Activated CD4-positive, alpha-beta T cell treated with anti-CD3 and anti-CD28 coated beads for 36 hours (primary cell): ENCODE results near the gene ZC3H8. TPM values are rescaled to one million over a fixed set of nuclear protein-coding genes. Genes with fewer than 3 reads are reported as not detected.

ENCODE experiments used
- ATAC-seq: fragments of 200-7000 bp; cut with Tn5 transposase; one replicate; pipeline ENCODE4 v1.10.0; 2021; ENCODE audit warnings: mild to moderate bottlenecking, moderate library complexity
- CTCF ChIA-PET: fragments of 350-600 bp; sonication (Branson Sonifier 250); formaldehyde crosslinking; loops from one replicate; lab custom pipeline; 2021; ENCODE audit warnings: antibody characterized with exemption; lab: Charles Lee
- POLR2A ChIA-PET: fragments of 350-600 bp; sonication (Branson Sonifier 250); formaldehyde crosslinking; loops from one replicate; lab custom pipeline; 2021; ENCODE audit warnings: antibody characterized with exemption, inconsistent platforms; lab: Charles Lee
- DNase-seq: peaks from one replicate; pipeline ENCODE4 v3.0.0-alpha.2; 2020
- H3K27ac Mint-ChIP-seq: one replicate; pipeline ENCODE4 v1.8.0; 2021; ENCODE audit warnings: mixed read lengths
- H3K27me3 Mint-ChIP-seq: one replicate; pipeline ENCODE4 v1.8.0; 2021; ENCODE audit warnings: mixed read lengths
- H3K36me3 Mint-ChIP-seq: one replicate; pipeline ENCODE4 v1.8.0; 2021; ENCODE audit warnings: low read depth, mixed read lengths
- H3K4me1 Mint-ChIP-seq: one replicate; pipeline ENCODE4 v1.8.0; 2021; ENCODE audit warnings: mixed read lengths
- H3K4me3 Mint-ChIP-seq: one replicate; pipeline ENCODE4 v1.8.0; 2021; ENCODE audit warnings: mild to moderate bottlenecking, moderate library complexity, mixed read lengths
- H3K9me3 Mint-ChIP-seq: one replicate; pipeline ENCODE4 v1.8.0; 2021; ENCODE audit warnings: low read depth, mixed read lengths
- intact Hi-C, 2 experiments: fragments of 100-400 bp; cut with DNase I in 1 of 2; cut with micrococcal nuclease in 1 of 2; formaldehyde crosslinking; loops; one replicate each; pipeline versions ENCODE4 v1.14.2 to v1.15.1; 2022 to 2024; cut with DNase I, micrococcal nuclease
- total RNA-seq, 2 experiments: library from RNA; stranded (reverse); gene quantifications; one replicate each; pipeline ENCODE4 v1.2.3, GENCODE V29; 2021

Gene ZC3H8
- total RNA-seq, 2 experiments from 2014 or later, result 21.6 to 27.1 TPM

DNA sequence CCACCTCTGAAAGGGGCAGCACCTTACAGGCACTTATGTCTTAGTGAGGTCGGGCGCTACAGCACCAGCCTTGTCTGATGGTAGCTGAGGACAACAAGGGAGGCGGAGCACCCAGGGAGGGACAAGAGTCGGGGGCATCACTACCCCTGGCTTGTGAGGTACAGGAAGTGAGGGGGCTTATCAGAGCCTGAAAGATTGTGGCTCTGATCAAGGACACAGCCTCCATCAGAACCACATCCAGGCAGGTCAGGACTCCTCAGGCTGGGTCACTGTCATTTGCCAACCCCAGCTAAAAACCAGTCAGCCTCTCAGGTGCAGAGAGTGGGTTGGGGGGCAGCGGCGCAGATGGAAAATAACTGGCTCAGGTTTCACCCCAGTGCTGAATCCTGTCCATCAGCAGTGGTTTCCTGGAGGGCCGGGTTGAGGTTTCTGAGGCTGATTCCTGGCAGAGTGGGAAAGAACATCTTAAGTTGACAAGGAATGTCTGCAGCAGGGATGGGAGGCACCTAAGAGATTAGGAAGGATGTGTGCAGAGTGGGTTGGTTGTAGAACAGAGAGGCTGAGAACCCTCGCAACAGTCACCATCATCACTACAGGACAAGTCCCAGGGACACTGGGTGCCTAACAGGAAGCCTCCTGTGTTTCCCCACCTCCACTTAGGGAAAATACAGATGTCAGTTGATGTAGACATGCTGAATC is 71.4 kb downstream of the ZC3H8 start:
- H3K27ac Mint-ChIP-seq, result peak overlapping the region; percentile 91
- intact Hi-C loops, result loop anchor here (1.0 to 10.0 kb wide), 4 partner anchors 71 to 581 kb away; partner anchors contain the start of genes ANAPC1 (in 2 of the 2), CKAP2L (in 1 of the 2) and TTL (in 1 of the 2)
- no peaks in the 10 kb centered on the region for H3K27me3 Mint-ChIP-seq
- CTCF ChIA-PET, result interaction anchor here (0.7 to 1.4 kb wide), 2 partner anchors 10 to 51 kb away, joined by 3 read pairs; no protein-coding TSS in a partner anchor
- H3K36me3 Mint-ChIP-seq, result peaks cover 50% of the 10 kb centered on the region
- peak overlapping the region; percentile 88 for H3K4me3 Mint-ChIP-seq
- POLR2A ChIA-PET, result interaction anchor here (0.6 to 0.8 kb wide), 2 partner anchors 70 to 71 kb away, joined by 3 to 5 read pairs; partner anchors contain the start of gene ZC3H8
- DNase-seq, result peak; percentile 49
- peaks cover 80% of the 10 kb centered on the region for H3K4me1 Mint-ChIP-seq
- ATAC-seq, result no peak
- H3K9me3 Mint-ChIP-seq, result no peaks in the 10 kb centered on the region

DNA sequence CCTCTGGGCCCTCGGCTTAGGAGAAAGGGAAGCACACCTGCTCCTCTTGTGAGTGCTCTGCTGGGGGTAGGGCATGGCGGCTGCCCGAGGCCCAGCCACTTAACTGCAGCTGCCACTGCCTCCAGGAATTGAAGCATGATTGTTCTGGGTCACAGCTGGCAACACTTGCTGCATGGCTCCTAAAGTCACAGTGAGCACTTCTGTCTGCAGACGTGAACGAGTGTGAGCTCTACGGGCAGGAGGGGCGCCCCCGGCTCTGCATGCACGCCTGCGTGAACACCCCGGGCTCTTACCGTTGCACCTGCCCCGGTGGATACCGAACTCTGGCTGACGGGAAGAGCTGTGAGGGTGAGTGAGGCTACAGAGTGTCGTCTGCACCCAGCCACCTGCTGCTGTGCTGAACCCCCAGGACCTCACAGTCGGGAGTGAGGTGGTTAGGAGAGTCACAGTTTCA is 72.2 kb downstream of the ZC3H8 start:
- Mint-ChIP-seq H3K27ac (peak overlapping the region; percentile 91), H3K4me3 (peak overlapping the region; percentile 88), H3K9me3 (no peaks in the 10 kb centered on the region), H3K4me1 (peaks cover 78% of the 10 kb centered on the region), H3K36me3 (peaks cover 44% of the 10 kb centered on the region), H3K27me3 (no peaks in the 10 kb centered on the region)
- intact Hi-C loops, result loop anchor here (1.0 to 10.0 kb wide), 5 partner anchors 26 to 582 kb away; partner anchors contain the start of genes ANAPC1 (in 2 of the 2), CKAP2L (in 1 of the 2) and TTL (in 1 of the 2)
- ATAC-seq (peak; percentile 70), DNase-seq (peak; percentile 82)
- POLR2A ChIA-PET, result interaction anchor here (0.8 to 1.6 kb wide), 4 partner anchors 9 to 127 kb away, joined by 3 to 10 read pairs (median 4); partner anchors contain the start of gene TMEM87B
- CTCF ChIA-PET, result interaction anchor here (0.7 to 1.6 kb wide), 5 partner anchors 8 to 124 kb away, joined by 3 to 10 read pairs (median 5); no protein-coding TSS in a partner anchor

DNA sequence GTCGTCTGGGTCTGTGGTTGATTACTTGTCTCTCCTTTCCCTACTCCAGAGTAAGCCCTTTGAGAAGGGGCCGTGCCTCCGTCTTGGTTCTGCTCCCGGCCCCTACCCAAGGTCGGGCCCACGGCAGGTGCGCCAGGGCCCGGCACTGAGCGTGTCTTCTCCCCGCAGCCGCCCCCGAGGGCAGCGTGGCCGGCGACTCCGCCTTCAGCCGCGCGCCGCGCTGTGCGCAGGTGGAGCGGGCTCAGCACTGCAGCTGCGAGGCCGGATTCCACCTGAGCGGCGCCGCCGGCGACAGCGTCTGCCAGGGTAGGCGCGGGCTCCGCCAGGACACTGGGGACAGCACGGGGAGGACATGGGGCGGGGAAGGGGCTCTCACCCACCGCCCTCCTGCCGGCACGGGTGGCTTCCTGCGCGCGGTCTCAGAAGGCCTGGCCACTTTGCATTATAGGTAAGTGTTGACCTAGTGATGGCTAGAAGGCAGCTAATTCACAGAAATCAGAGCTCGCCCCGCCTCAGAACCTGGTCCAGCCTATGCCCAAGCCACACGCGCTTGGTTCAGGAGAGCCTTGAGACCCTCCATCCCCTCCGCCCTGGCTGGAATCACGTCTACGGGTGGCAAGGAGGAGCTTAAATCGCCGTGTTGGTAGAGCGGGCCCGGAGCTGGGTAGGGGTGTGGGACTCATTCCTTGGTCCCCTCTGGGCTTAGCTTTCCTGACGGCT is 73.1 kb downstream of the ZC3H8 start:
- H3K9me3 Mint-ChIP-seq, result no peaks in the 10 kb centered on the region
- peaks cover 35% of the 10 kb centered on the region for H3K36me3 Mint-ChIP-seq
- DNase-seq (peak; percentile 84), ATAC-seq (peak; percentile 67)
- CTCF ChIA-PET, result interaction anchor here (0.7 to 1.6 kb wide), 7 partner anchors 9 to 123 kb away, joined by 3 to 10 read pairs (median 4); no protein-coding TSS in a partner anchor
- peak overlapping the region; percentile 88 for H3K4me3 Mint-ChIP-seq
- peaks cover 69% of the 10 kb centered on the region for H3K4me1 Mint-ChIP-seq
- POLR2A ChIA-PET, result interaction anchor here (0.5 to 1.6 kb wide), 4 partner anchors 8 to 127 kb away, joined by 3 to 10 read pairs (median 4); partner anchors contain the start of gene TMEM87B
- H3K27ac Mint-ChIP-seq, result peak overlapping the region; percentile 91
- intact Hi-C loops, result loop anchor here (1.0 to 10.0 kb wide), 5 partner anchors 25 to 583 kb away; partner anchors contain the start of genes ANAPC1 (in 2 of the 2), CKAP2L (in 1 of the 2) and TTL (in 1 of the 2)
- no peaks in the 10 kb centered on the region for H3K27me3 Mint-ChIP-seq

DNA sequence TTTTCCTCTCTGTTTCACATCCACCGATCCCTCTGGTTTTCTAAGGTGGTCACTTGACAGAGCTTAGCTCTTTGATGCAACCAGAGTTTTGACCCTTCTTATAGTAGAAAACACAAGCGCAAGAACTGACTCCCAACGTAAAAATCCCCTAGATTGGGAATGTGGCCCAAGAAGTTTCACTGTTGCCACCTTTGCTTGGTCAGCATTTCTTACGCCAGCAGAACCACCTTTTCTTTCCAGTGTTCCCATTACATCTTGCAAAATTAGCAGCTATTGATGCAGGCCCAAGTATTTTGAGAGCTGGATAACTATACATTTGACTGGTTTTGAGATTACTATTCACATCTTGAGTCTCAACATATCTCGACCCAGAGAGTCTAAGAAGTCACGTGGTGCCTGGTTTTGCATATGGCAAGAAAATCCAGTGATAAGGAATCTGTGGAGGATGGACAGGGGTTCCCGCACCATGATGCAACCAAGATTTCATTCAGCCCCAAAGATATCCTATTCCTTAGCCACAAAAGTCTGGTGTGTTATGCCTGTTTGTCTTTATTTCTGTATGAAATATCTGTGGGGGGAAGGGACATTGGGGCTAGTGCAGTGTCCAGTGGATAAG is 78.8 kb downstream of the ZC3H8 start:
- no peak overlapping the region for H3K4me3 Mint-ChIP-seq
- POLR2A ChIA-PET, result interaction anchor here (0.6 kb wide), 1 partner anchor 29 kb away, joined by 3 read pairs; no protein-coding TSS in a partner anchor
- intact Hi-C loops, result no loop called here
- no peaks in the 10 kb centered on the region for H3K27me3 Mint-ChIP-seq
- peaks cover 46% of the 10 kb centered on the region for H3K4me1 Mint-ChIP-seq
- H3K27ac Mint-ChIP-seq, result no peak overlapping the region
- H3K36me3 Mint-ChIP-seq, result no peaks in the 10 kb centered on the region
- DNase-seq, result no peak
- no peak for ATAC-seq
- H3K9me3 Mint-ChIP-seq, result no peaks in the 10 kb centered on the region
- CTCF ChIA-PET, result interaction anchor here (1.5 kb wide), 1 partner anchor 84 kb away, joined by 7 read pairs; no protein-coding TSS in a partner anchor

DNA sequence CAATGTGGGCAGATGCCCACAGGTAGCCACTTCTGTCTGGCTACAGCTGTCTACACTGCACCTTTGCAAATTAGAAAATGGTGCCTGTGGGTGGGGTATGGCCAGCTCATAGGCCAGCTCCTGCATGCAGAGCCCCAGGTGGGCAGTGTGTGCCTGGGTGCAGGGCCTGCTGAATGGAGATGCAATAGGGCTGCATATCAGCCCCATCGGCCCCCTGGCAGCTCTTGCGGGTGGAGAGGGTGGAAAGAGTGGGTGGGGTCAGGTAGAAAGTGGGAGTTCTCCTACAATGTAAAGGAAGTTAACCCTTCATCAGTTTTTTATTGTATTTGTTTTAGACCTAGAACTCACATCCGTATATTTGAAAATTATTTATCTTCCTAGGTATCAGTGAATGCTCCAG is 79.5 kb downstream of the ZC3H8 start:
- POLR2A ChIA-PET, result interaction anchor here (0.6 kb wide), 2 partner anchors 30 to 122 kb away, joined by 3 read pairs; no protein-coding TSS in a partner anchor

DNA sequence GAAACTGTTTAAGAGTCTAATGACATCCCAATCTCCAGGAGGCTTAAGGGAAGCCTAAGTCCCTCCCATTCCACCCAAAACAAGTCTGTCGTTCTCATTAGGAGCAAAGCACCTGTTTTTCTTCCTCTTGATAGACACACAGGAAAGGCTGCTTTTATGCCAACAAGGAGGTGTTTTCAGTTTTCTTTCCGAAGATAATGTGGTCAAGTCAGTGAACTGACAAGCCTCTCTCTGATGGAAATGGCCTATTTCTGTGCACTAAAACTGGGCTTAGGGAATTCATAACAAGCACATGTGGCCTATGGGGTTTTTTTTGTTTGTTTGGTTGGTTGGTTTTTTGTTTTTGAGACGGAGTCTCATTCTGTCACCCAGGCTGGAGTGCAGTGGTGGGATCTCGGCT is 80.5 kb downstream of the ZC3H8 start:
- Mint-ChIP-seq H3K9me3 (no peaks in the 10 kb centered on the region), H3K4me3 (no peak overlapping the region), H3K27me3 (no peaks in the 10 kb centered on the region), H3K36me3 (no peaks in the 10 kb centered on the region), H3K27ac (peak overlapping the region; percentile 12), H3K4me1 (peaks cover 33% of the 10 kb centered on the region)
- intact Hi-C loops, result loop anchor here in 1 of 2 experiments (5.0 kb wide), 2 partner anchors 48 to 52 kb away; no protein-coding TSS in a partner anchor
- DNase-seq (no peak), ATAC-seq (no peak)
- CTCF ChIA-PET, result interaction anchor here (1.5 kb wide), 1 partner anchor 85 kb away, joined by 7 read pairs; no protein-coding TSS in a partner anchor
- POLR2A ChIA-PET, result interaction anchor here (1.1 kb wide), 1 partner anchor 8 kb away, joined by 3 read pairs; no protein-coding TSS in a partner anchor

More for the DNA sequence above, 79.5 kb downstream of the ZC3H8 start:
- intact Hi-C loops, result no loop called here
- Mint-ChIP-seq H3K4me1 (peaks cover 42% of the 10 kb centered on the region), H3K27me3 (no peaks in the 10 kb centered on the region), H3K4me3 (no peak overlapping the region), H3K9me3 (no peaks in the 10 kb centered on the region), H3K27ac (no peak overlapping the region), H3K36me3 (no peaks in the 10 kb centered on the region)
- ATAC-seq (no peak), DNase-seq (no peak)
- CTCF ChIA-PET, result interaction anchor here (1.5 kb wide), 1 partner anchor 84 kb away, joined by 7 read pairs; no protein-coding TSS in a partner anchor

DNA sequence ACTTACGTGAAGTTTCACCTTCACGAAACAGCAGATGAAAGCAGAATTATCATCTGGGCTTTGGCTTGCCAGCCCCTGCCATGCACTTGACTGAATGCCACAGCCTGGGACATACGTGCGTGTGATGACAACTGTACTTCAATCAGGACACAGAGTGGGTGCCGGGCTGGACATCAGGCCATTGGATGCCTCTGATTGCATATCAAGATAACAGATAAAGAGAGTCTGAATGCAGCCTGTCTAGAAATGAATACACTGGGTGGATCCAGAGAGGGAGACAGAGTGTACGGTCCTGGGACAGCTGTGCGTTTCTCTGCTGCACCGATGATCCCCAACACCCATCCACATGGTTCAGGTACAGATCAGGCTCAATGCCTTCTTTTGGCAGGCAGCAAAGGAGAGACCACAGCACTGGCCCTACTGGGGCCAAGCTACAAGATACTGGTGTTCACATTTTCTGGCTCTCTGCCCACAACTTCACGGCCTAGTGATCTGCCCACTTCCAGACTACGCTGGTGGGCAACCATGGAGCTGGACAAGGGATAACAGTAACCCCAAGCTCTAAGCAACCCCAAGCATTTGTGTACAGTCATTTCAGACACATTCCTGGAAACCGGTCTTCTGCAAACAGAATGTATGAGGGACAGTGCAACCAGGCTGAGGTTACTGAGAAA is 81.1 kb downstream of the ZC3H8 start:
- intact Hi-C loops, result loop anchor here in 1 of 2 experiments (5.0 kb wide), 2 partner anchors 49 to 51 kb away; no protein-coding TSS in a partner anchor
- H3K4me1 Mint-ChIP-seq, result peaks cover 29% of the 10 kb centered on the region
- H3K27ac Mint-ChIP-seq, result peak overlapping the region; percentile 64
- H3K9me3 Mint-ChIP-seq, result no peaks in the 10 kb centered on the region
- ATAC-seq, result peak; percentile 65
- H3K36me3 Mint-ChIP-seq, result no peaks in the 10 kb centered on the region
- ChIA-PET CTCF (interaction anchor here (0.9 to 1.1 kb wide), 2 partner anchors 10 to 18 kb away, joined by 3 read pairs; no protein-coding TSS in a partner anchor), POLR2A (interaction anchor here (1.1 kb wide), 1 partner anchor 8 kb away, joined by 3 read pairs; no protein-coding TSS in a partner anchor)
- H3K27me3 Mint-ChIP-seq, result no peaks in the 10 kb centered on the region
- DNase-seq, result no peak
- H3K4me3 Mint-ChIP-seq, result no peak overlapping the region

DNA sequence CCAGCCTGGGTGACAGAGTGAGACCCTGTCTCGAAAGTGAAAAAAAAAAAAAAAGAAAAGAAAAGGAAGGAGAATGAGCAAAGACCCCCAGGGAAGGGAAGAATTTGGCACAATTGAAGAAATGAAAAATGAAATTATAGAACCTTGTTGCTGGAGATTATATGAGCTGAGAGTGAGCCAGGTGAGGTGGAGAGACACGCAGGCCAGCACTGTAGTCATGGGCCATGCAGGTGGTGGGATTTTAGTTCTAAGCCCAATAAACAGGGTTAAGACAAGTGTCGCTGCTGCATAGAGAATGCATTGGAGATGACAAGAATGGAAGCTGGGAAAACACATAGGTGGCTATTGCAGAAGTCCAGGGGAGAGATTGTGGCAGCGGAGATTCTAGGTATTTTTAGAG is 84.3 kb downstream of the ZC3H8 start:
- POLR2A ChIA-PET, result no interaction called here
- DNase-seq, result no peak
- H3K4me3 Mint-ChIP-seq, result no peak overlapping the region

DNA sequence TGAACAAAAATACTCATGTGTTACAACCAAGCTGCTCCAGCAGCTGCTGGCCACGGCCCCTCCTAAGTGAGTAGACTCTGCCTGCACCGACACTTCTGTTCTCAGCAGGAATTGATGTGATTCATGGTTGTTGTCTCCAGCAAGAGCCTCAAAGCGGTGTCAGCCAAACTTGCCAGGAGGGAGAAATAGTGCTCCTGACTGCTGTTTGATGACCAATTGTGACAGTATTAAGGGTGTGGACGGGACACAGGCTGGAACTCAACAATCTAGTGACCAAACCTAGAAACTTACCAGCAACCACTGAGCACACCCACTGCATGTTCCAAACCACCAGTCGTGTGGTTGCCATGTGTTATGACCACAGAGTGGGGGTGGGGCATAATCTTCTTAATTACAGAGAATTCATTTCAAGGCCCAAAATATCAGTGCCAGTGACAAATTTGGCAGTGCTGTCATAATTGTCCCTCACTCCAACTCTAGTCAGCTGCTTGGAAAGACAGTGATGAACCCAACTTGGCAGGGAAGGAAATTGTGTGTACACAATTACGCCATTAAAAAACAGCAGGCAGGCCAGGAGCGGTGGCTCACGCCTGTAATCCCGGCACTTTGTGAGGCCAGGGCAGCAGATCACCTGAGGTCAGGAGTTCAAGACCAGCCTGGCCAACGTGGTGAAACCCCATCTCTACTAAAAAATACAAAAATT is 86.3 kb downstream of the ZC3H8 start:
- ATAC-seq, result no peak
- POLR2A ChIA-PET, result no interaction called here

More for the DNA sequence above, 84.3 kb downstream of the ZC3H8 start:
- ATAC-seq, result no peak
- CTCF ChIA-PET, result interaction anchor here (1.0 kb wide), 1 partner anchor 12 kb away, joined by 3 read pairs; no protein-coding TSS in a partner anchor
- no peaks in the 10 kb centered on the region for H3K27me3 Mint-ChIP-seq
- intact Hi-C loops, result loop anchor here in 1 of 2 experiments (5.0 kb wide), 2 partner anchors 48 to 52 kb away; no protein-coding TSS in a partner anchor
- no peaks in the 10 kb centered on the region for H3K36me3 Mint-ChIP-seq
- H3K9me3 Mint-ChIP-seq, result no peaks in the 10 kb centered on the region
- H3K4me1 Mint-ChIP-seq, result peaks cover 38% of the 10 kb centered on the region
- H3K27ac Mint-ChIP-seq, result no peak overlapping the region

More for the DNA sequence above, 86.3 kb downstream of the ZC3H8 start:
- H3K4me3 Mint-ChIP-seq, result no peak overlapping the region
- CTCF ChIA-PET, result no interaction called here
- no peak overlapping the region for H3K27ac Mint-ChIP-seq
- H3K9me3 Mint-ChIP-seq, result no peaks in the 10 kb centered on the region
- intact Hi-C loops, result no loop called here
- DNase-seq, result no peak
- H3K4me1 Mint-ChIP-seq, result peaks cover 27% of the 10 kb centered on the region
- no peaks in the 10 kb centered on the region for H3K27me3 Mint-ChIP-seq
- no peaks in the 10 kb centered on the region for H3K36me3 Mint-ChIP-seq
